Activated T-helper 1 cell treated with Interleukin-2 at 50 U/mL for 16 hours (primary cell): ENCODE data around the gene PRR12.

ENCODE experiments used
- DNase-seq: peaks from one replicate; pipeline ENCODE4 v3.0.0-alpha.2; 2020; ENCODE audit warnings: low read depth

The PRR12 gene

DNA sequence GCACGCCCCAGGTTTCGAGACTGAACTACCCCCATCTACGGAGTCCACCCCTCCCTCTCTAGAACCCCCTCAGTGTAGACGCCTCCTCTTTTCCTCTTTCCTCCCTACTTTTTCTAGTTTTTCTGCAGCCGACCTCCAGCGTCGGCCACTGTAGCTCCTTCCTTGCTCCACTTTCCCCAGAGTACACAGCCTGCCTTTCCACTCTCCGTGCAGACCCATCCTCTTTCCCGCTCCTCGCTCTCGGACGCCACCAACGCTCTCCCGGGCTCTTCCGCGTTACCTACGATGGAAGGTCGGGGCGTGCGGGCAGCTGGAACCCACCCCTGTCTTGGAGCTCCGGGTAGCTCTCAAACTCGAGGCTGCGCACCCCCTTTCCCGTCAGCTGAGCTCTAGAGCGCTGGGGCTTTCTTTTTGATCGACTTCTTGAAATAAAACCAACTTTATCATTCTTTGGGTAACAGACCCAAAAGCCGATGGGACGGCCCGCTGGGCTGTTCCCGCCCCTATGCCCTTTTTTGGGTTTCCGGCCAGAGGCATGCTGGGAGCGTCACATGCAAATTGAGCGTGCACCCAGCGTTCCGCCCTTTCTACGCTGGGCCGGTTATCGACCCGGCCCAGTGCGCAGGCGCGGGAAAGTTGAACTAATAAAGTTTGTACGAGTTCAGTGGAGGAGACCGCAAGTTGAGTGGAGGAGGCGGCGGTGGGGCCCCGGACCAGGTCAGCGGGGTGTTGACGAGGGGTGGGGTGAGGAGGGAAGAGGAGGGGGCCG is 74.6 kb downstream of the PRR12 start, which contains the start of the genes BCL2L12 and IRF3:
Gene BCL2L12 (plus strand): TSS at position 583 of the 769 bp plus-strand sequence. CDS start 760 bp downstream, outside the sequence.
Gene IRF3 (minus strand): TSS at position 507 of the 769 bp plus-strand sequence. CDS start 1,019 bp downstream, outside the sequence.
- DNase-seq = peak; percentile 99

DNA sequence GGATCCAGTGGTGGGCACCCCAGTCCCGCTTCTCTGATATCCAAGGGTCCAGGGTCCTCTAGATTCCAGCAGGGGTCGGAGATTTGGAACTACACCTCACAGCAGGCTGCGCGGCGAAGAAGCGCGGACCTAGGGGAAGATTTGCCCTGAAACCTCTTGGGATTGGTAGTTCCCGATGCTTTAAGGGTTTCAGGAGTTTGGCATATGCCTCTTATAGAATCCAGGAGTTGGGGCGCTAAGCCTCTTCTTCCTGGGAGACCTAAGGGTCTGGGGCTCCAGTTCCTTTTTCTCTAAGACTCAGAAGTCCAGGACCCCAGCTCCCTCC is 75.1 kb downstream of the PRR12 start:
- no peak for DNase-seq

DNA sequence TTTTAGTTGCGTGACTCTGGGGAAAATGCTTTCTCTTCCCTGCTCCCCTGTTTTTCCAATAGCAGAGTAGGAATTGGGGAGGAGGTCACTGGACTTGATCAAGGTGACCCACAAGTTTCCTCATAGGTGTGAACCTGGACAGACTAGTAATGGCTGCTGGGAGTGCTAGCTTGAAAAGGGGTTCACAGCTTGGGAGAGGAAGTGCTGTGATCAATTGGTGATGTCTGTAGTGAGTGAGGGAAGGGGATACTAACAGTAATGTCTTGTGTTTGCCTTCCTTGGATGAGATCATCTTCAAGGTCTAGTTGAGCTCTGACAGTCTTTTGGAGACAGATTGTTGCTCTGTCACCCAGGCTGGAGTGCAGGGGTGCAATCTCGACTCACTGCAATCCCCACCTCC is 76.5 kb downstream of the PRR12 start:
- DNase-seq = no peak

DNA sequence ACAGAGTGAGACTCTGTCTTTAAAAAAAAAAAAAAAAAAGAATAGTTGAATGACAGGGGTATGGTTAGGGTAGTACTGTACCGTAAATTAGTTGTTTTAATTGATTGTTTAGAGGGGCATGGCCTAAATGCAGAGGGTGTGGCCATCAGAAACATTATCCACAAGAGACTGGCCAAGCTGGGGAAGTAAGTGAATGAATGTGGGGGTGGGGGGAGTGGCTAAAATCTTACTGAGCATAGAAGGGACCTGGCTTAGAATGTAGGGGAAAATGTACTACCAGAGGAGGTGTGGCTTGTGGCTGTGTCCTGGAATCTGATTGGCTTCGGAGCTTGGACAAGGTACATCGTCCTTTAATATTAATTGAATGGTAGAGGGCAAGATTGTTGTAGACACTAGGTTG is 78.5 kb downstream of the PRR12 start:
- DNase-seq = no peak

DNA sequence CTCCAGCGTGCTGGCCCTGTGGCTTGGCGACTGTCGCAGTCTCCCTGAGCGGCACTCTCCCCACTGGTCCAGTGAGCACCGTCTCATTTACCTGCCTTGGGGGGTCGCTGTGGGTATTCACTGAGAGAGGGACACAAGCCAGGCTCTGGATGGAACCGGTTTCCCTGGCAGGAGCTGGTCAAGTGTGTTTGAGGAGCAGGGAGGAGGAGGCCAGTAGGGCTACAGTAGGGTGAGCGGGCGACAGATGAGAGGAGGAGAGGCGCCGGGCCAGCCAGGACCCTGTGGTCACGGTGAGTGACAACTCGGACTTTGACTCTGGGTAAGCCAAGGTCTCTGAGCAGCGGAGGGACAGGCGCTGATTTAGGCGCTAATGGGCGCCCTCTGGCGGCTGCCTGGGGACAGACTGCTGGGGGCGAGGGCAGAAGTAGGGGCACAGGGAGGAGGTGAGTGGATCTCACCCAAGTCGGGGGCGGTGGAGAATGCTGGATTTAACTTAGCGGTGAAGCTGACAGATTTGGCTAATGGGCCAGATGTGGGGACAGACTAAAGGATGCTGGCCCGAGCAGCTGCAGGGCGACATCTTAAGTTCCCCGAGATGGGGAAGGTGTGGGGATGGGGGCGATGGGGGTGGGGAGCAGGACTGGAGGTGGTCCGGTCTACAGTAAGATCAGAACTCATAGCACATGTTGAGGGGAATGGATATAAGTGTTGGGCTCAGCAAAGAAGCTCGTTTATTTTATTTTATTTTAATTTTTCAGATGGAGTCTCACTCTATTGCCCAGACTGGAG is 81.3 kb downstream of the PRR12 start:
- DNase-seq = peak; percentile 60
